Measurements from ENCODE around the gene EFNA2.

Gene EFNA2

DNA sequence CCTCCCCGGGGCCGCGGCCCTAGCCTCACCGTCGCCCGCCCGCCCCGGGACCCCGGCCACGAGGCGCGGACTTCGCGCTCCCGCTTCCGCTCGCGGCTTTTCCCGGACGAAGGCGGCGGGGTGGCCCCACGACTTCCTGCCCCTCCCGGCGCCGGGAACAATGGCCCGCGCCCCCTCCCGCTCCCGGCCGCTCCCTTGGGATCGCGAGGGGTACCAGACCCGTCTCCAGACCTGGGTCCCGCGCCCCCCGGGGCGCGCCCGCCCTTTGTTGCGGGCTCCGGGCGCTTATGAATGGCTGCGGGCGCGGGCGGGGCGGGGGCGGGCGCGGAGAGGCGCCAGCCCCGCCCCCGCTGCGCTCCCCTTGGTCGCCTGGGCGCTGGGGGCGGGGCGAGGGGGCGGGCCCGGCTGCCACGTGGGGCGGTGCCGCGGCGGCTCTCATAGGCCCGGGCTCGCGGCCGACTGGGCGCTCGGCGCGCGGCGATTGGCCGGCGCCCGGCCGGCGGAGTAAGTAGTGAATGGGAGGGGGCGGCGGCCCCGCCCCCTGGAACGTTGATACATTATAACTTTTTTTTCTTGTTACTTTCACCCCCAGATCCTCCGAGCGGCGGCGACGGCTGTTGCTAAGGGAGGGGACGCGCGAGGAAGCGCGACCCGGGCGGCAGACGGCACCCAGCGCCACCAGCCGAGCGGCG lies 36.2 kb upstream of the EFNA2 start:
- DNase-seq: peak; percentile 94

DNA sequence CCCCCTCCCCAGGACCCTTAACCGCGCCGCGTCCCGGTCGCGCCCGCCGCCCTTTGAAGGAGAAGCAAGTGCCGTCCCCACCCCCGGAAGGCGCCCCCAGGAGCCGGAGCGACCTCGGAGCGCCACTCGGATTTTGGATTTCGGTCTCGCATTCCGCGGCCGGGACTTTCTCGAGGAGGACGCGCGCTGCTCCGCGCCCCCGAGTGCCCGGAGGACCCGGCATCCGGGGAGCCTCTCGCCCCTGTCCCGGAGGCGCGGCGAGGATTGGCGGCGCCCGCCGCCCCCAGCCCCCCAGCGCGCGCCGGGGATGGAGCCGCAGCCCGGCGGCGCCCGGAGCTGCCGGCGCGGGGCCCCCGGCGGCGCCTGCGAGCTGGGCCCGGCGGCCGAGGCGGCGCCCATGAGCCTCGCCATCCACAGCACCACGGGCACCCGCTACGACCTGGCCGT lies 35.7 kb upstream of the EFNA2 start:
- DNase-seq: no peak

DNA sequence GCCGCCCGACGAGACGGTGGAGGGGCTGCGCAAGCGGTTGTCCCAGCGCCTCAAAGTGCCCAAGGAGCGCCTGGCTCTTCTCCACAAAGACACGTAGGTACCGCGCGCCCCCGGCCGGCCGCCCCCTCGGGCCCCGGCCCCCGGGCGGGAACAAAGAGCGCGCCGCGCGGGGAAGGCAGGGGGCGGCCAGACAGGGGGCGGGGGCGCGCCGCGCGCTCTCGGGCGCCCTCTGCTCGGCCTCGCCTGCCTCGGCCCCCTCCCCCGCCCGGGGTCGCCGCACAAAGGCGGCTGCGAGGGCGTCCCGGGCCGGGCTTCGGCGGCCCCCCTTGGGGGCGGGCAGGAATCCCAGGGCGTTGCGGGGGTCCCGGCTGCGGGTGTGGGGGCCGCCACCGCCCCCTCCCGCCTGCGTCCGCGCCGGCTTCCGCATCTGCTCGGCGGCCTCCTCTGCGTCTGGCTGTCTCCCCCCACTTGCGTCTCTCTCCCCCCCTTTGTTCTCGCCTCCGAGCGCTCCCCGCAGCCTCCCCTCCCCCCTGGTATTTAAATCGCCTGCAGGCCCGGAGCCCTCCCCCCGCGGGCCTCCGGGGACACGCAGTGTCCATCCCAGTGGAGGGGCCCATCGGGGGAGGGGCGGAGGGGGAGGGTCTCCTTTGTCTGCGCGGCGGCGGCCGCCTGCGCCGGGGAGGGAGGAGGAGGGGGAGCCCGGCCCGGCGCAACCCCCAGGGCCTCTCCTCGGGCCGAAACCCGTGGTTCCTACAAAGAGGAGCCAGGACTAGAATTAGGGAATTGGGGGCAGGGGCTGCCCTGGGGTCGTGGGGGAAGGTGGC lies 35.0 kb upstream of the EFNA2 start:
- DNase-seq: peak; percentile 48

DNA sequence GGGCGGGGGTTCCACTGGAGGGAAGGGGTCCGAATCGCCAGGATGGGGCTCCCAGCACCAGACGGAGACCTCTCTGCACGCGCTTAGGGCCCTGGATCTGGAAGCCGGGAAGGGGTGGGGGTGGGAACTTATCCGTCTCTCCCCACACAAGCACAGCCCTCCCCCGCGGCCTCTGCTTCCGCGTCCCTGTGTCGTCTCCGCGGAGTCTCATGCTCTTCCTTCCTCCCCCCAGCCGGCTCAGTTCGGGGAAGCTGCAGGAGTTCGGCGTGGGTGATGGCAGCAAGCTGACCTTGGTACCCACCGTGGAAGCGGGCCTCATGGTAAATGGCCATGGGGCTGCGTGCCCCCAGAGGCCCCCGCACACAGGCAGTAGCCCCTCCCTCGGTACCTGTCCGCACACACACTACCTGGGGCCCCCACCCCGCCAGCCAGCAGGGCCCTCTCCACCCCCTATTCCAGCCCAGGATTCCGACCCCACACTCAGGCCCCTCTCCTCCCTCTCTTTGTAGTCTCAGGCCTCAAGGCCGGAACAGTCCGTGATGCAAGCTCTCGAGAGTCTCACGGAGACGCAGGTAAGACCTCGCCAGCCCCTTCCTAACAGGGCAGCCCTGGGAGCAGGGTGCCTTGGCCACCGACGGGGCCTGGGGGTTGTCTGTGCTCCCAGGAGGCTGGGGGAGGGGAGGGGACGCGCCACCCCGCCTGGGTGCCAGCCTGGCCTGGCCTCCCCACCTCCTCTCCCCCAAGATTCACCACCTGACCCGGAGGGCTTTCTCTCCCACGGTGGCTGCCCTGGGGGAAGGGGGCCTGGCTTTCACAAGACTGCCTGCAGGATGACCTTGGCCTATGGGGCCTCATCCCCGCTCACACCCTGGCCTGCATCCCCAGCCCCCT lies 34.1 kb upstream of the EFNA2 start:
- DNase-seq: peak; percentile 47

DNA sequence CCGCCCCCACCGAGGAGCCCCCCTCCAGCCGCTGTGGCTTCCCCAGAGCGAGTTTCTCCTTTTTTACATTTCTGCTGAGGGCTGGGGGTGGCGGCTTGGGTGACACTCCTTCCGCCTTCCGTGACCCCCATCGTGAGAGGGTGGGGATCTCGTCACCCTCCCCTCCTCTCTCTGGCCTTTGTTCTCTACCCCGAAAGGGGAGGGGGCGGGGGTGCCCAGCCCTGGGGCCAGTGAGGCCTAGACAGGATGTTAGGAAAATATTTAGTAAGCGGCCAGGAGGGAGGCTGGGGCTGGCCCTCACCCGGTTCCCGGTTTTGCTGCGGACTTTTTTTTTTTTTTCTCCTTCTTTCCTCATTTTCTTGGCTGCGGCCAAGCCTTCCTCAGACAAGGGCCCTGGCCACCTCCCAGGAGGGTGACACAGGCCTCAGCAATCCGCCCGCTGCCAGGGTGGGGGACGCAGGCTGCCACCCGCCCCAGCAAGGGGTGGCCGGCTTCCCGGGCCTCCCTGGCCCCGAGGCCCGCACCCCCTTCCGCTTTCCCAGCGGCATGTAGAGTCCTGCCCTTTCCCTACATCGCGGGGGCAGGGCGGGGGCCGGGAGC lies 33.4 kb upstream of the EFNA2 start:
- DNase-seq: no peak

DNA sequence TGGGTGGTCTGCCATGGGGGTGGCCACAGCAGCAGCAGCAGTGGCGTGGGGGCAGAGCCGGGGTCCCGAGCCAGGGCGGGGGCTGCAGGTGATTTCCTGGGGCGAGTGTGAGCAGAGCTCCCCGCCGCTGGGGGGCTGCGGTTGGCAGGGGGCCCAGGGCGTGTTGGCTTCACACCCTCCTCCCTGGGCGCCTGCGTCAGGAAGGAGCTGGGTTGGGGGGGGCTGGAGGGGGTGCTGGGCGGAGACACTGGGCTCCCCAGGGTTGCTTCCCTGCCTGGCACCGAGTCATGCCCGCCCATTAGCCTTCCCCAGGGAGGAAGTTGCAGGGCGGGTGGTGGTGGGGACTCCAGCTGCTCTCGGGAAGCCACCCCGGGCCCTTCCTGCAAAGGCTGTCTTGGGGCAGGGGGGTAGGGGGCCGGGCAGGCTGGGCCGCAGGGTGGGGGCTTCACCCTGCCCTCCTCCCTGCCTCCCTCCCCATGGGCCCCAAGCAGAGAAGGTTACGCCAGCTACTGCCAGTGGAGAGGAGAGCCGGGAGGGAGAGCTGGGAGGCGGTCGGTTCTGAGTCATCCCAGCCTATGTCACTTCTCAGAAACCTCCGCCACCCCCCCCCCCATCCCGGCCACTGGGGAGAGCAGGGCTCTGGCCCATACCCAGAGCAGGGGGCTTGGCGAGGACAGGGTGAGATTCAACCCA lies 32.7 kb upstream of the EFNA2 start:
- peak; percentile 88 for DNase-seq

DNA sequence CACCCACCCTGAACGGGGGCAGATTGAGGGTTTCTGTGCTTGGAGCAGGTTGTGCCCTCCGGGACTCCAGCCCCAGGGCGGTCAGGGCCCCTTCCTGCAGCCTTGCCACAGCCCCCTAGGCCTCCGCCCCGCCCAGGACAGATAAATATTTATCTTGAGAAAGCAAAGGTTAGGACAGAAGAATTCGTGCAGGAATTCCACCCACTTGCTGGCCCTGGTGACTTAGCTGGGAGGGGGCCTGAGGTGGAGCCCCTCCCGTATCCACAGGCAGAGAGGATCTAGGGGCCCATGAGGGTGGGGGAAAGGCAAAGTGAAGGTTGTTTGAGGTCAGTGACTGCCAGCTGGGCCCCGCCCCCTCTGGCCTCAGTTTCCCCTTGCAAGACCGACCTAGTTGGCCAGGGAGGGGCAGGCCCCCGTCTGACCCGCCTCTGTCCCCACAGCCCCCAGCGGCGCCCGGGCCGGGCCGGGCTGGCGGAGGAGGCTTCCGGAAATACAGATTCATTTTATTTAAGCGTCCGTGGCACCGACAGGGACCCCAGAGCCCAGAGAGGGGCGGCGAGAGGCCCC lies 32.1 kb upstream of the EFNA2 start:
- no peak for DNase-seq

DNA sequence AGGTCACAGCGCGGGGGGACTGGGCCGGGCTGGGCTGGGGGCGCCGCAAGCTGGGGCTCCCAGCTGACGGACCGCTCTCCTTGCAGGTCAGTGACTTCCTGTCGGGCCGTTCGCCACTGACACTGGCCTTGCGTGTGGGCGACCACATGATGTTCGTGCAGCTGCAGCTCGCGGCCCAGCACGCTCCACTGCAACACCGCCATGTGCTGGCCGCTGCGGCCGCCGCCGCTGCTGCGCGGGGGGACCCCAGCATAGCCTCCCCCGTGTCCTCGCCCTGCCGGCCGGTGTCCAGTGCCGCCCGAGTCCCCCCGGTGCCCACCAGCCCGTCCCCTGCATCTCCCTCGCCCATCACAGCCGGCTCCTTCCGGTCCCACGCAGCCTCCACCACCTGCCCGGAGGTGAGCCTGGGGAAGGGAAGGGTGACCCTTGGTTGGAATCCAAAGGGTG lies 31.6 kb upstream of the EFNA2 start:
- no peak for DNase-seq

DNA sequence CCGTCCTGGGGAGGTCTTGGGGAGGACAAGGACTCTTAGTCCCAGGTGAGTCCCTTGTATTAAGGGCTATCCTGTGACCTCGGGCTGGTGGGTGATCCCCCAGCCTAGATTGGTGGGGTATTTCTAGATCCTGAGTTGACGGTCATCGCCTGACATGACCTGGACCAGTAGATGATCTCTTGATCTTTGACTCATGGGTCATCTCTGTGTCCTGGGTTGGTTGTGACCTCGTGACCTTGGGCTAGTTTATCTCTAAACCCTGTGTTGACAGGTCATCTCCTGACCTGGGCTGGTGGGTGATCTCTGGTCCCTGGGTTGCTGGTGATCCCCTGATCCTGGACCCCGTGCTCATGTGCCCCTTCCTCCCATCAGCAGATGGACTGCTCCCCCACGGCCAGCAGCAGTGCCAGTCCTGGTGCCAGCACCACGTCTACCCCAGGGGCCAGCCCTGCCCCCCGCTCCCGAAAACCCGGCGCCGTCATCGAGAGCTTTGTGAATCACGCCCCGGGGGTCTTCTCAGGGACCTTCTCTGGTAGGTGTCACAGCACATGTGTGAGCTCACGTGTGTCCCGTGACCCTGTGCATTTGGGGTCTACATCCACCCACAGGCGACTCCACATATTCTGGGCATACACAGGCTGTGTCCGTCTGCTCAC lies 31.0 kb upstream of the EFNA2 start:
- DNase-seq: no peak

DNA sequence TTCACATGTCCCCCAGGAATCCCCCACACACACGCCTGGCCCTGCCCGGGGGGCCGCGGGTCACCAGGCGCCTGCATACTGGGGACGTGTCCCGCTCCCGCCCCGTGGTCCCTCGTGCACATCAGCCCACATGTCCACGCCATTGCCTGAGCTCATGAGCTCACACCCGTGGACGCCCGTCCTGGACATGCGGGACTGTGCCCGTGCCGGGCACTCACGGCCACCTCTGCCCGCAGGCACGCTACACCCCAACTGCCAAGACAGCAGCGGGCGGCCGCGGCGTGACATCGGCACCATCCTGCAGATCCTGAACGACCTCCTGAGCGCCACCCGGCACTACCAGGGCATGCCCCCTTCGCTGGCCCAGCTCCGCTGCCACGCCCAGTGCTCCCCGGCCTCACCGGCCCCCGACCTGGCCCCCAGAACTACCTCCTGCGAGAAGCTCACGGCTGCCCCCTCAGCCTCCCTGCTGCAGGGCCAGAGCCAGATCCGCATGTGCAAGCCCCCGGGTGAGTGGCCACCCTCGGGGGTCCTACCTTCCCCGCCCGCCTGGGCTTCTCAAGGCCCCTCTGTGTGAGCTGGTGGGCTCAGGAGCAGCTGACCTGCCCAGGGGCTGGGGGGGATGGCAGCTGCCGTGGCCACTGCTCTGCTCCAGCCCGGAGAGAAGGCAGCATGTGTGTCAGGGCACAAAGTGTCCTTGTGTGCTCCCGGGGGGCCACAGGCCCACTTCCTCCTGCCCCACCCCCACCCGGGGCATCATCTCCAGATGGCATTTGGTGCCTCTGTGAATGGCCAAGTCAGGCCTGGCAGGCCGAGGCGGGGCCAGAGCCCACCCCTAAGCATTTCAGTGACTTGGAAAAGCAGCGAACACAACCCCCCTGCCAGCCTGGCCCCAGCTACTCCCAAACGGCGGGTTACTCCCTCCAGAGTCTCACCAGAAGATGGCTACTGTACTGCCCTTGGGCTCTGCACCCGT lies 30.2 kb upstream of the EFNA2 start:
- DNase-seq: no peak

DNA sequence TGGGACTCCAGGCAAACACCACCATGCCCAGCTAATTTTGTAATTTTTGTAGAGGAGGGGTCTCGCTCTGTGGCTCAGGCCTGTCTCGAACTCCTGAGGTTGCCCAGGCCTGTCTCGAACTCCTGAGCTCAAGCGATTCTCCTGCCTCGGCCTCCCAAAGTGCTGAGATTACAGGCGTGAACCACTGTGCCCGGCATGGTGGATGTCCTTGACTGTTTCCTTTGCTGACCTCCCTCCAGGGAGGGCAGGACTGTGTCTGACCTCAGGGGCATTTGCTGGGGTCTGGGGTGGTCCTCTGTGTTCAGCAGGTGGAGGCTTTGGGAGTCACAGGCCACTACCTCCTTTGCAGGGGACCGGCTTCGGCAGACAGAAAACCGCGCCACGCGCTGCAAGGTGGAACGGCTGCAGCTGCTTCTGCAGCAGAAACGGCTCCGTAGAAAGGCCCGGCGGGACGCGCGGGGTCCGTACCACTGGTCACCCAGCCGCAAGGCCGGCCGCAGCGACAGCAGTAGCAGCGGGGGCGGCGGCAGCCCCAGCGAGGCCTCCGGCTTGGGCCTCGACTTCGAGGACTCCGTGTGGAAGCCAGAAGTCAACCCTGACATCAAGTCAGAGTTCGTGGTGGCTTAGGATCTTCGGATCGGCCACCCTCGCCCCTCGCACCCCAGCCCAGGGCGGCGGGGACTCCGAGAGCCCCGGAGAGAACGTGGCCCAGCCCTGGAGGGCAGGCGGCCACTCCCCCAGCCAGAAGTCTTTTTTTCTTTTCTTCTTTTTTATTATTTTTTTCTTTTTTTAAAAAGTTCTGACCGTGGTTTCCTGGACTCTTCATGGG lies 28.8 kb upstream of the EFNA2 start:
- DNase-seq: no peak

DNA sequence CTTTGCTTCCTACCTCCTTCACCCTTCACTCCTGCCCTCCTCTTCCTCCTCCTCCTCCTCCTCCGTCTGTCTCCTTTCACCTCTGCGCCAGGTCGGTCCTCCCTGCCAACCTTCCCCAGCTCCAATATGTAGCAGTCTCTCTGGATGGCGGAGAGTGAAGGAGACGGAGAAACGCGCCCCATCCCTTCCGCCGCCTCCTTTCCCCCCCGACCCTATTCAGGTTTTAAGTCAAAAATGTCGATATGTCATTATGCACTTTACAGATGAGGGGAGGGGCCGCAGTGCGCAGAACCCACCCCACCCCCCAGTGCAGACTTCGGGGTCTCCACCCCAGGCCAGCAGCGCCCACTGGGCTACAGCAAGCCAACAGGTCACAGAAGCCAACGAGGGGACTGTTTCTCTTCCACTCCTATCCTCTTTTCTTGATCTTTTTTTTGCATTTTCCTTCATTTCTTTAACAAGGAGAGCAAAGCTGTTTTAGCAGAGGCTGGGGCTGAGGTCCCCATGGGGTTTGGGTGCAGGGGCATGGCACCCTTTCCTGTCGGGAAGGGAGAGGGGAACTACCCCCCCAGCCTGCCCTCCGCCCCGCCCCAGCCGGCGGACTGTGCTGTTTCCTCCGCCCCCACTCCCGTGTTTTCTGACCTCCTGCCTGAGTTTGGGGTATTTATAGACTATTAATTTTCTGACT lies 28.1 kb upstream of the EFNA2 start:
- no peak for DNase-seq

DNA sequence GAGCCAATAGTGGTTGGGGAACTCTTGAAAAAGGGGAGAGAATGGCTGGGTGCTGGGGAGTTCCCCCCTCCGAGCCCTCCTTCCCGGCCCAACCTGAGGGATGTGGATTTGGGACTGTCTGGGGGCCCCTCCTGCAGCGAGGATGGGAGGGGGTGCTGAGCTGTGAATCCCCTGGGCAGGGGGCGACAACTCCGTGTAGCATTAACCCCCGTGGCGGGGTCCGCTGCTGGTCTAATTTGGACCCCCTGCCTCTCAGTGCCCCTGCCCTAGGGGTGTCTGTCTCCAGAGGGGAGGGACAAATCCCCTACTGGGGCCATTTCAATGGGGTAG lies 27.5 kb upstream of the EFNA2 start:
- no peak for DNase-seq

DNA sequence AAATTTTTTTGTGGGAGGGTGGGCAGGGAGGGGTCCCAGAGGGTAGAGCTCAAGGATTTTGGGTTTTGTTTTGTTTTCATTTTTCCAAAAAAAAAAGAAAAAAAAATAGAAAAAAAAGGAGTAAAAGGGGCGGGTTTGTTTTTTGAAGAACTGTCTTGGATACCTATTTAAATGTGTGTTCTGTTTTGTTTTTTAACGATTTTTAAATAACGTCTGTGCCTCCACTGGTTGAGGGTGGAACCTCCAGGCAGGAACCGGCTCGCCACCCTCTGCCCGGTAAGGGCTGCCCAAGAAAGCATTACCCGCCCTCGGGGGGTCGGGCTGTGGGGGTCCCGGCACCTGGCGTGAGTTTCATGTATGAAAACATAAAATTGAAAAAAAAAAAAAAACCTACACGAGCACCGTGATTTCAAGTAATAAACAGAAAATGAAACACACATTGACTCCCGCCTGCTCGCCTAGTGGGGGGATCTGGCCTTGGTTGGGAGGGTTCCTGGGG lies 26.9 kb upstream of the EFNA2 start:
- DNase-seq: no peak

DNA sequence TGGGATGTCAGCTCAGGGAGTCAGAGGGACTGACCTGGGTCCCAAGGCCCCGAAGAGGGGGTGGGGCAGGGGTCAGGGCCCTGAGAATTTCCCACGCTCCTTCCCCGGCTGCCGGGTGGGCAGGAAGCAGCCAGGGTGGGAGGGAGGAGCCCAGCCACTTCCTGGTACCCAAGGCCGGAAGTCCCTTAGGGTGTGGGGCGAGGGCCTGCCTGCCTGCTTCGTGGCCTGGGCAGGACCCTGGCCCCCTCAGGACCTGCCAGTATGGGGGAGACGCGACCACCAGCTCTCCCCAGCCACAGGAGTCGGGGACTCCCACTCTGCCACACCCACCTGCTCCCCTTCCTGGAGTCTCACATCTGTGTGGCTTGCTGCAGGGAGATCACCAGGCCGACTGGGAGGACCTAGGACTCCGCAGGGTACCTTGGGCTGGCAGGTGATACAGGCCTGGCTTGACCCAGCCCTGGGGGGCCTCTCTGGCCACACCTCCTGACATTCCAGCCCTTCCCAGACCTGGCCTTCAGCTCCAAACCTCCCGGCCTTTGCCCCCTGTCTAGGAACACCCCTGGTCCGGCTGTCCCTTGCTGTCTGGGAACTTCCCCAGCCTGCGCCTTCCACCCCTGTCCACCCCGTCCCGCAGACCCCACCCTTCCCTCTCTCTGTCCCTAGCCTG lies 26.3 kb upstream of the EFNA2 start:
- DNase-seq: no peak

DNA sequence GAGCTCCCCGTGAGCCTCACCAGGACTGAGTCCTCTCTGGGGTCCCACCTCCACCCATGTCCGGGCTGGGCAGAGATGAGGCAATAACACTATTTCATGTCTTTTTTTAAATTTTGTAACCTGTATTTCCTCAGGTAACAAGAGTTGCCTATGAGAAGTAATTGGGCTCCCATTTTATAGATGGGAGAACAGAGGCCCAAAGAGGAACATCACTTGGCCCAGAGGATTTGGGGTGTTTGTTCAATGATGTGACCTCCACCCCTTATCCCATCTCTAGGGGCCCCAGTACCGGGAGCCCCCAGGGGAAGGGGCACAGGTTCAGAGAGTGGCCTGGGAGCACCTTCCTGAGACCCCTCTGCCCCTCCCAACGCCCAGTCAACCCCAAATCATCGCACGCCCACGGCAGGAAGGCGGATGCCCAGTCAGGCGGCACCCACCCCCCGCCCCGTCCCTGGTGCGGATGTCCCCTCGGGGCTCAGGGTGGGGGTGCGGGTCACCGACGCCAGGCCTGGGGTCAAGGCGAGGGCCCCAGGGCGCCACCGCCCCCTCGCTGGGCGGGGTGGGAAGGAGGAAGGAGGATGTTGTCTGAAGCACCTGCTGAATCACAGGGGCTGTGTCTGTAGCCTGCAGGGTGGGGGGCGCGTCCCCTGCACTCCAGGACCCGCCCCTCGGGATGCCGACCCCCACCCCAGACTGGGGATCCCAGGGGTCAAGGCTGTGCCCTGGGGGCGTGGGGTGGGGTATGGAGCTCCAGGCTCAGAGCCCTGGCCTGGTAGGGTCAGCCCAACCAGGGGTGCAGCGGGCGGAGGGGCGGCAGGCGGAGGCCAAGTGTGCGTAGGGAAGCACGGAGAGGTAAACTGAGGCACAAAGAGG lies 25.6 kb upstream of the EFNA2 start:
- no peak for DNase-seq
